ENCODE measurements around the gene LDLRAD3.

LDLRAD3 gene

DNA sequence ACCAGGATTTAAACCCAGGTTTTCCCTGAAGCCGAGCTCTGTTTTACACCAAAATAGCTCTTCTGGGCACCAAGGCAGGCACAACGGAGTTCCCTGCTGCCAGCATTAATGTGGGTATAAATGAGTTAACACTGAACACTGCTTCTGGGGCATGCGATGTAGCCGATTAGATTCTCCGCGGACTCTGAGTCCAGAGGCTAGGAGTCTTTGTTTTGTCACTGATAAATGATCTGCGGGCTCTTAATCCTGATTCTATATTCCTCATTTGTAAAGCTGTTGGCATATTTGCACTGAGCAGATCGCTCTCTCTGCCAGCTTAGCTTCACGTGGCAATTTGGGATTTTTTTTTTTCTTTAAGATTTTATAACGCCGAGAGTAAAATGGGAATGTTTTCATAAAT, 16.8 kb upstream of the LDLRAD3 start:
- no peak for DNase-seq (ENCODE audit: low read depth in 2 of 2, low spot score in 1 of 2)

DNA sequence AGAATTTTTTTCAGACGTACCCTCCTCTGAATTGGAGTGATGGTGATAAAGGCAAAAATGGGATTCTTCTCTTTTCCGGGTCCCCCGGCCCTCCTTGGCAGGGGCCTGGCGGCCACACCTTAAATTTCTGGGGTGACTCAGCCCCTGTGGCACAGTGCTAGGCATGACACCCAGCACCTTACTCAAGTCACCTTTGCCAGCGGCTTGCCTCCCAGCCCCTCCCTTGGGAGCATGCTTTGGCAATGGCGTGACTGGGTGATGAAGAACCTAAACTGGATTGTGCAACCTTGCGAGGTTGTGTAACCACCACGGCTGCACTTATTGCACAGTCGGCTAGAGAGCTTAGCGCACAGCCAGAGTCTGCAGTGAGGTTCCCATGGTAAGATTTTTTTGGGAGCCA, 16.2 kb upstream of the LDLRAD3 start:
- no peak for DNase-seq (ENCODE audit: low read depth in 2 of 2, low spot score in 1 of 2)

DNA sequence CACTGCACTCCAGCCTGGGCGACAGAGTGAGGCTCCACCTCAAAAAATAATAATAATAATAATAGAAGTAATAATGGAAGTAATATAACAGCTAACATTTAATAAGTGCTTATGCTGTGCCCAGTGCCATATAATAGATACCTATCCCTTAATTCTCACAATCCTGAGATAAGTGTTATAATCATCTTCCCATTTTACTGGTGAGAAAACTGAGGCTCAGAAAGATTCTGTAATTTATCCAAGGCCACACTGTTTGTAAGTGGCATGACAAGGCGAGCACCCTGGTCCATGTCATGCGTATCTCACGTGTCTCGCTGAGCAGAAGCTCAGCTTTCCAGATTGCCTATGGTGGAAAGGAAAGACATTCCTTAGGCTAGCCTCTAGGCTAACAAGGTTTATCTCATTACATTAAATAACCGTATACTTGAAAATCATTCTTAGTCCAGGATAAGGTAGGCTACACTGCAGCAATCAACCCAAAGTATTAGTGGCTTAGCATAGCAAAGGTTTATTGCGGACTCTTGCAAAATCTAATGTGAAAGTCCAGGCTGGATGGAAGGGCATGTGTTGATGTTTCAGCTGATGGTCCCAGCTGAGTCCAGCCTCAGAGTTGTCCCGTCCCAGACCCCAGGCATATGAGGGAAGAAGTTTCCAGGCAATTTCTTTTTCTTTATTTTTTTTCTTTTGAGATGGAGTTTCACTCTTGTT, 15.0 kb upstream of the LDLRAD3 start:
- DNase-seq (ENCODE audit: low read depth in 2 of 2, low spot score in 1 of 2) = no peak

DNA sequence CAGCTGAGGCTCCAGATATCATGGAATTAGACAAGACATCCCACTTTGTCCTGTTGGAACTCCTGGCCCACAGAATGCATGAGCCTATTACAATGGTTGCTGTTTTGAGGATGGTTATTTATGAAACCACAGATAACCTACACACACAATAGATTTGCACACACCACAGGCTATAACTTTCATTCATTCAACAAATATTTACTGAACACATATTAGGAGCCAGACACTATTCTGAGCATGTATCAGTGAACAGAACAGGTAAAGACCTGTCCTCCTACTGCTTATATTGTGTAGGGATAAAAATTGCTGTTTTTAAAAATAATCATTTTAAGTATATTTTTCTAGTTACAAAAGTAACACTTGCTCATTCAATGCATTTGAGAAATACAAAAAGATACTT, 13.4 kb upstream of the LDLRAD3 start:
- DNase-seq (ENCODE audit: low read depth in 2 of 2, low spot score in 1 of 2) = no peak

DNA sequence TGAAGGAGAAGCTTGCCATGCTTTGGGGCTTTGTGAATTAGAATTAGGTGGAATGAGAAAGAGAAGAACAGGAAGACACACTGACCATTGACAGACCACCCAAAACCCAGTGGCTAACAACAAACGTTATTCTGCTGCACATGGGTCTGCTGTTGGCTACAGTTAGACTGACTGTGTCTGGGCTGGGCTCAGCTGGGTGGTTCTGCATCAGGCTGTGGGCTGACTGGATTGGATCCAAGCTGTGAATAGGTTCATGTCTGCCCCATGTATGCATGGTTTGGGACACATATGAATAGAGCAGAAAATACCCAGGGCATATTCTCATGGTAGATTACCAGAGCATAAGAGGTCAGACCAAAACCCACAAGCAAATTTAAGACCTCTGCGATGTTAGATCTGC, 11.7 kb upstream of the LDLRAD3 start:
- DNase-seq (ENCODE audit: low read depth in 2 of 2, low spot score in 1 of 2) = no peak

DNA sequence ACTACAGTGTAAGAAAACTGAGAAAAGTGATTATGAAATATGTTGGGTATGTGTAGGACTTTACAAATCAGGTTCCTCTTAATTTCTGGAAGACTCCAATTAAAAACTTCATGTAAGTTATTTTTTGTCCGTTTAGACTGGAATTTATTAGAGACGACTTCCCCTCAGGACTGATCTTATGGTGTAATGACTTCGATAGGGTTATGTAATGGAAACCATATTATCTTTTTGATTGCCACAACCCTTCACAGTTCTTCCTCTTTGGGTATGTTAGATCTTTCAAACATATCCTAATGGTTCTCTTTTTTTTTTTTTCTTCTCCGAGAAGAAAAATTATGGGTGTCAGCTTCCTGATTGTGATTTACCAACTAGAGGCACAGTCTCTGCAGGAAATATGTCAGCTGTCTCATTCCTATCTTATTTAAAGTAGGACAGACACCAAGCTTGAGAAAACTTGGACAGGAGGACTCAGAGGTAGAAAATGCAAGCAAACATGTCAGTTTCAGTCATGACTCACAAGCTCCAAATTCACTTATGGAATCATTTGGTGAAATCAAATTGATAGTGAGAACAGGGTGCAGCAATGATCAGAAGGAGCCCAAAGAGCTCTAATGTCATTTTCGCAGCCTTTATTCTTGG, 11.1 kb upstream of the LDLRAD3 start:
- DNase-seq (ENCODE audit: low read depth in 2 of 2, low spot score in 1 of 2) = no peak

DNA sequence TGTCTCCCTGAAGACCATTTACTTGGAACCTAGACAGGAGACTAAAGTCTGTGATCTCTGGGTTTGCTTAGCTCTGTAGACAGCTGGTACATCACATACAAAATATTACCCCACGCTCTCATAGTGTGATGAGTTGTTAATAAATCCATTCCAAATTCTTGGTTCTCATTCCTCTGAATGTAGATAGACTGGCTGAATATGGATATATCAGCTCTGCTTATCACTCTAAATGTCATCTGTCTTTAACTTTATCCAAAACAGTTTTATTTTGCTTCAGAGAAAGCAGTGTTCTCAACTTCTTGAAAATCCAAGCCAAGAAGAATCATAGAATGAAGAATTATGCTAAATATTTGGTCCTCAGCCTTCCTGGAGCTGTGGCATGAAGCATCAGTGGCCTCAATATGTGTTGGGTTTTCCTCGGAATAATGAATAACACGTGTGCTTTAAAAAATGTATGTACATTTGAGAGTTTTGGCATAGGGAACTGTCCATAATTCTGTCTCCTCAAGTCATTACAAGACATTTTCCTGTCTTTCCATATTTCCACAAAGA, 10.5 kb upstream of the LDLRAD3 start:
- DNase-seq (ENCODE audit: low read depth in 2 of 2, low spot score in 1 of 2) = no peak

DNA sequence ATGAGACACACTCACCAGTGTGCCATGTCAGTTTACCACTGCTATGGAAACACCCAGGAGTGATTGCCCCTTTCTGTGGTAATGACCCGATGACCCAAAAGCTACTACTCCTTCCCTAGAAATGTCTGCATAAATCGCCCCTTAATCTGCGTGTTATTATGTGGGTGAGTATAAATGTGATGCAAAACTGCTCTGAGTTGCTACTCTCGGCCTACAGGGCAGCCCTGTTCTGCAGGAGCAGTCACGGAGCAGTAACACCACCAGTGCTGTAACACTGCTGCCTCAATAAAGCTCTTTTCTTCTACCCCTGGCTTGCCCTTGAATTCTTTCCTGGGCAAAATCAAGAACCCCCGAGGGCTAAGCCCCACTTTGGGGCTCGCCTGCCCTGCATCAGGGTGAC, 9.6 kb upstream of the LDLRAD3 start:
- no peak for DNase-seq (ENCODE audit: low read depth in 2 of 2, low spot score in 1 of 2)

DNA sequence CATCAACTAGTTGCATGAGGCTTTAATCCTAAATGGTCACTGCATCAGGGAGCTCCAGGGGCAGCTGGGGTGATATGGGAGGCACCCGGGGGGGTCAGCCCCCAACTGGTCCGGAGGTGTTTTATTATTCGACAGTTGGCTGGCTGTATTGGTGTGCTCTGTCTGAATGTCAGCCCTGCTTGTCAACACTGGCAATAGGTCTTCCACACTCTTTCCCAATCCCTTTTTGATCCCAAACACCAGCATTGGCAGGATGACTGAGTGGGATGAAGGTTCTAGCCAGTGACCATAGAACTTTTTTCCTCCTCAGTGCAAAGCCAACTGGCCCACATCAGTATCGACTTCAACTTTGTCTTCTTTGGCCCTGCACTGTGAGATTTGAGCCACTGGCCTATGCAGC, 8.9 kb upstream of the LDLRAD3 start:
- no peak for DNase-seq (ENCODE audit: low read depth in 2 of 2, low spot score in 1 of 2)

DNA sequence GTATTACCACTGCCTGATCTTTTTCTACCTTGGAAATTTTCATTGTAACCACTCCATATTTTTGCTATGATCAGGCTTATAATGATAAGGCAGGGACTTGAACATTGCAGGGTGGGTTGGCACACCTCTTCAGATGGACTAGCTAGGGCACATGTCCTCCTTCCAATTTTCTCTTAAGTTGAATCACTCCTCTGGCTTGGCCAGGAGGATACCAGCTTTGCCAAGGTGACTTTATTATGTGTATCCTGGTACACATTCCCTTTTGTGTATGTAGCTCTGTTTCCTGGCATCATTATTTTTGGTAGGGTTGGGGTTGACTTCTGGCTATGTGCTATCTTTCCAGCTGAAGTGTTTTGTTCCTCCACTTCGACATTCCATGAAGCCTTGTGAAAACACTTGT, 8.5 kb upstream of the LDLRAD3 start:
- DNase-seq (ENCODE audit: low read depth in 2 of 2, low spot score in 1 of 2) = no peak

DNA sequence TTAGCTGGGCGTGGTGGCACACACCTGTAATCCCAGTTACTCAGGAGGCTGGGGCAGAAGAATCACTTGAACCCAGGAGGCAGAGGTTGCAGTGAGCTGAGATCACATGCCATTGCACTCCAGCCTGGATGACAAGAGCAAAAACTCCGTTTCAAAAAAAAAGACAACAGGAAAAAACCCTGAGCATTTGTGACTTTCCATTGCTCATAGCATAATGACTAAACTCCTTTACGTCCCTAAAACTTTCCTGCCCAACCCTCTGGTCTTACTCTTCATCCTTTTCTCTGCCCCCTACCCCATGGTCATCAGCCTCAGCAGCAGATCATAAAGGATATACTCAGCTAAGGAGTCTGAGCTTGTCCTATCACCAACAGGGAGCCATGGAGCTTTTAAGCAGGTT, 6.8 kb upstream of the LDLRAD3 start:
- no peak for DNase-seq (ENCODE audit: low read depth in 2 of 2, low spot score in 1 of 2)

DNA sequence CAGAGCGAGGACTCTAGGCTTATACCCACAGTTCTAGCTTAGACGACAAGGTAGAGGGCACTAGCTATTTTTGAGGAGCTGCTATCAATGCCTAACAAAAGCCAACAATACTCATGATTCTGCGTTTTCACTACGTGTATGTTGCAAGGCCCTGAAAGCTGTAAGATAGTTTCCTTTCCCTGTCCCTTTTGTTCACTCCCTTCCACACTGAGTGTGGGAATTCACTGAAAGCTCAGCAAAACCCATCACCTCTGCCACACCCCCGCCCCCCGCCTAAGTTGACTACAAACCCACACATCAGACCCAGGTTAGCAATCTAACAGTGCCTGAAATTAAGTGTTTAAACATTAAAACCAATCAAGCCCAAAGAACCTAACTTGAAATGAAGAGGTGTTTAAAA, 6.2 kb upstream of the LDLRAD3 start:
- DNase-seq (ENCODE audit: low read depth in 2 of 2, low spot score in 1 of 2) = no peak

DNA sequence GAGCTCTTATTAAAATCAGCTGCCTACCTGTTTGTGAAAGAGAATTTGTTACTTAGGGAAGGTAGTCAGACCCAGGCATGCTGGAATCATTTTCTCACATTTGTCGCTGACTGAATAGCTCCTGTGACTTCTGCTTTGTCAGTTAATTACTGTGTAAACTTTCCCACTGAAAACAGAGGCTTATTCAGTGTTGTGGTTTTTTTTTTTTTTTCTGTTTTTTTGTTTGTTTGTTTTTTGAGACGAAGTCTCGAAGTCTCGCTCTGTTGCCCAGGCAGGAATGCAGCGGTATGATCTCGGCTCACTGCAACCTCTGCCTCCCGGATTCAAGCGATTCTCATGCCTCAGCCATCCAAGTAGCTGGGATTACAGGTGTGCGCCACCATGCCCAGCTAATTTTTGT, 5.6 kb upstream of the LDLRAD3 start:
- no peak for DNase-seq (ENCODE audit: low read depth in 2 of 2, low spot score in 1 of 2)

DNA sequence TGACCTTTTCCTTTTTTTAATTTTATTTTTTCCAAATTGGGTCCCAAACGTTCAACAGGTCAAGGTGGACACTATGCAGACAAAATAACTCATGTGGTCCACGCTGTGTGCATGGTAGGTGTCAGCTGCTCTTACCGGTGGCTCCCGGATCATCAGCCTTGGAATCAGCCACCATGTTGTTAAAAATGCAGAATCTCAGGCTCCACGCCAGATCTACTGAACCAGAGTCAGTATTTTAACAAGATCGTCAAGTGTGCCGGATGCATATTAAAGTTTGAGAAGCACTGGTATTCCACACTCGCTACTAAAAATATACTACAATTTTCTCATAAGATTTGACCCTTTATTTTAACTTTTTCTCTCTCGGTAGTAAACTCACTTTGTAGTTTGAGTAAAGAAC, 553 bp upstream of the LDLRAD3 start:
- DNase-seq (ENCODE audit: low read depth in 2 of 2, low spot score in 1 of 2) = no peak

DNA sequence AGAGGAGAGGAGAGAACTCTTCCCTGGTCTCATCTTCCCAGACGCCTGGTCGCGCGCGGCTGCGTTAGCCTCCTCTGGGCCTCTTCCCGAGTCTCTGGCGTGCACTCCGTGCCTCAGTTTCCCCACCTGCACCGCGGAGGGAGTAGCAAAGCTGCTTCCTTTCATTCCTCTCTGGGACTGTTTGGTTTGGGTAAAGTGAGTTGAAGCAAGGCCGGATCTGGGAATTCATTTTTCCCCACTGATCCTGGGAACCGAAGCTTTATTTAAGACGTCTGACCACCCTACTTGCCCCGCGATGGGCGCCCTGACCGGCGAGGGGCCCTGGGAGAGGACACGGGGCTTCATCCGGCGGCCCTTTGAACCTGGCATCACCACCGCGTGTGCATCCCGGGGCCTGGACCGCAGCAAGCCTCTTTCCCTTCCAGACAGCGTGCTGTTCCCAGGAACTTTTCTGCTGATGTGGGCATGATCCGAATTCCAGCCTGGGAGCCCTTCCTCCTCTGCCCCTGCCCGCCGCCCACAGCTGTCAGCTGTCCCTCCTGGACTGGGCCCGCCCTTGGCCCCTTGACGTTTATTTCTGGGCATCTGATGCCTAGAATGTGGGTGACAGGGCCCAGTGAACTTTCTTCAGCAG, 758 bp downstream of the LDLRAD3 start:
- no peak for DNase-seq (ENCODE audit: low read depth in 2 of 2, low spot score in 1 of 2)

DNA sequence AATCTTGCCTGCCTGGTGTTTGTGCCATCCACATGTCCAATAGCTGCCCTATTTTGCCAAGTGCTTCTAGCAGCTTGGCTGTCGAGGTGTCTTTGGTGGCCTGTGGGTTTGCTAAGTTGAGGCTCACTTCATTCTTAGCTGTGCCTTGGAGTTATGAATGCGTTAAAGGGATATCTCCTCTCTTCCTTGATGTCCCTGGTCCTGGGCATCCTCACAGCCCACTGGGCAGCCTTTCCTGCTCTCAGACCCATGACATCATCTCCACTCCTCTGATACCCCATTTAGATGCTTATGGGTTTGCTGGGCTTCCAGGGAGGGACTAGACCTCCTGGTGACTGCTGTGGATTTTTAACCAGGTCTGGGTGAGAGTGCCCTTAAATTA, 1.3 kb downstream of the LDLRAD3 start:
- DNase-seq (ENCODE audit: low read depth in 2 of 2, low spot score in 1 of 2) = no peak

DNA sequence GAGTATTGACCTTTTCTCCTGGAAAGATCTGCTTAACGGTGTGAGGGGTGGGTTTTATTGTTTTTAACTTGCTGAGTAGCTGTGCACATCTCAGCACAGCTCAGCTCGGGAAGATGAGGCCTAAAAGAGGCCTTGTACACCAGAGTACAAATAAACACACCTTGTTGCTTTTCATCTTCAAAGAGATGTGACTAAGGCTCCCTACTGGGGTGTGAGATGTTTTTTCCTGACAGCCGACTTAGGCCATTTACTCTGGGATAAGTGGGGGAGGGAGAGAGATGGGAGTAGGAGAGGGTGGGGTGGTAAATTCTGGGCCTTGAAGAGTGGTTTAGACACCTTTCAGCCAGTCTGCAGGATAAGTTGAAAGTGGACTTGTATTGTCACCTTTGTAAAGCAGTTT, 2.9 kb downstream of the LDLRAD3 start:
- DNase-seq (ENCODE audit: low read depth in 2 of 2, low spot score in 1 of 2) = no peak

DNA sequence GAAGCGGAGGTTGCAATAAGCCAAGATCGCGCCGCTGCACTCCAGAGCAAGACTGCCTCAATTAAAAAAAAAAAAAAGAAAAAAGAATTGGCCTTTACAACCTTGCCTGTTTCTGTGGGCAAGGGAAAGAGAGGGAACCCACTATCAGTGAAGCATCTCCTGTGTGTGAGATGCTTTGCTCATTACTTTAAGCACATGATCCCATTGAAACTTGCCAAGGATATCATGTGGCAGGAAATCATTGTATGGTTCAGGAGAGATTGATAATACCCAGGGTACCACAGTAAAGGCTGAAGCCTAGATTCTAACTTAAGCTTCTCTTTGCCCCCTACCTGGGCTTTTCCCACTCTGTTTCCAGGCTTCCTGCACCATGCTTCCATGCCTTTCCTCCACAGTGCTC, 3.6 kb downstream of the LDLRAD3 start:
- DNase-seq (ENCODE audit: low read depth in 2 of 2, low spot score in 1 of 2) = no peak

DNA sequence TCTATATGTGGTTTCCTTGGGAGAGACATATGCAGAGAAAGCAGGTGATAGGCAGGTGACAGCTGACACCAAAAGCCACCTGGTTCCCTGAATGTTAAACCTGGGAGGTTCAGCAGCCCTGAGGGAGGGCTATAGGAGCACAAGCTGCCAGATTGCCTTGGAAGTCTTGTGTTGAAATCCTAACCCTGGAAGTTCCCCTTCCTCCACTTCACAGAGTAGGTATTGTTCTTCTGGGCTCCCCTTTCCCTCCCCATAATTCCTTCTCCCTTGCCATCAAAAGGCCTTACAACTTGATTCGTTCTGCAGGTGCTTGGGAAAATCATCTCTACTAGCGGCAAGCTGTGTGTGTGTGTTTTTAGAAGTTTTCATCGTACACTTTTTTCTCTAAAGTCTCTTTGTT, 5.4 kb downstream of the LDLRAD3 start:
- no peak for DNase-seq (ENCODE audit: low read depth in 2 of 2, low spot score in 1 of 2)

DNA sequence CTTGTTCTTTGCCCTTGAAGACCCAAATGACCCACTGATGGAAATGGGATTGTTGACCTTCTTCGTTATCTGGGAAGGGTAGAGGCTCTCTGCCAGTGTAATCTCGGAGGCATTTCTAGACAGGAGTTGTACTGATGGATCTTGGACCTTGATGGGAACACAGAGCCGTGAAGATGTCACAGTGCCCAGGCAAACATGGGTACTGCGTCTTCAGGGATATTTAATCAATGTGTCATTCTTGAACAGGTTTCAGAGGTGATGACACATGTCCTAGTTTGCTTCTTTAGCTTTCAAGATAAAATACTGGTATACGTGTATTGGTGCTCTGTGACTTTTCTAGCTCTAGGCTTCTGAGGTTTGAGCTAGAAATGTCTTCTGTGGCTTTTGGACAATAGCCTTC, 6.2 kb downstream of the LDLRAD3 start:
- no peak for DNase-seq (ENCODE audit: low read depth in 2 of 2, low spot score in 1 of 2)

DNA sequence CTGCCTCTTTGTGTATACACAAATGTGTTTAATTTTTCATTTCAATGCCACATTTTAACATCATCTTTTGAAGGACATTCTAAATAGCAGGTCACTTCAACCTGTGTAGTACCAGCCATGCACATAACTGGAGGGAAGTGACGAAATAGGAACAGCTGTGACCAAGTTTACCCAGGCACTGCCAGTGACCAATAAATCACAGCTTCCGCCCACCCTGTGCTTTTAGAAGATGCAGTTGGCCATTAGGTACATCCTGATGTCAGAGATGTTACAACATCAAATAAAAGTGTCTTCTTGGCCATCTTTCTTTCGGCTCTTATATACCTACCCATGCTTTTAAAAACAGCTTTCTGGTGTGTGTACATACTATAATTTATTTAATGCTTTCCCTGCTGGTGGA, 7.8 kb downstream of the LDLRAD3 start:
- no peak for DNase-seq (ENCODE audit: low read depth in 2 of 2, low spot score in 1 of 2)

DNA sequence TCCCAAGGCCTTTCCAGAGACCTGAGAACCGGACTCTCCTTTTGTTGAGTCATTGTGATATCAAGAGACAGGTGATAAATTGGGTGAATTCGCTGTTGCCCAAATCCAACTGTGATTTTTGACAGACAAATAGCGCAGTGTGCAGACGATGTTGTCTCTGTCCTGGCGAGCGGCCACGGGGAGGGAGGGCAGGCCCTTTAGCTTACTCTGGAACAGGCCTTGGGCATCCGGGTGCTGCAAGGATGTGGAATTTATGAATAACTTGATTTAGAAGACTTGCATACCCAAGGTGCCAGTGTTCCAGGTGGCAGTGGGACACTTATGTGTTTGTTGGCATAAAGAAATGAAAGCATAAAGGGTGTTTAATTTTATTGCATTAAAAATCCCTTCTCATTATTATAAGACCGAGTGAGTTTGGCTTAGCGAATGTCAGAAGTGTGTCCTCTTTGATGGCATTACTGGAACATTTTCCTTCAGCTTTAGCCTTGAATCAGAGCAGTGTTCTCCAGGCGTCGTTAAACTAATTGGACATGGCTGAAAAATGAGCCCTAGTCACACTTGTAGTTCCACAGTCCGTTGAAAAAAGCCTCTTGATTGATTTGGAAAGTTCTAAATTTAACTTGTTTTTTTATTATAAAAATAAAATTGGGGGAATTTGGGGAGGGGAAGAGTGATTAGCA, 9.4 kb downstream of the LDLRAD3 start:
- DNase-seq (ENCODE audit: low read depth in 2 of 2, low spot score in 1 of 2) = no peak
